Ishikawa (cell line): ENCODE measurements around the gene CEP112.

ENCODE experiments used
- CEBPB ChIP-seq: IDR thresholded peaks from 2 replicates; pipeline ENCODE4 v1.6.1; 2012
- CREB1 ChIP-seq: IDR thresholded peaks from 2 replicates; pipeline ENCODE4 v1.6.1; 2012; ENCODE audit warnings: low read depth
- EP300 ChIP-seq: IDR thresholded peaks from 2 replicates; pipeline ENCODE4 v1.6.1; 2012; ENCODE audit warnings: borderline replicate concordance
- RAD21 ChIP-seq: IDR thresholded peaks from 2 replicates; pipeline ENCODE4 v1.6.1; 2012; ENCODE audit warnings: low read depth
- TAF1 ChIP-seq: IDR thresholded peaks from 2 replicates; pipeline ENCODE4 v1.6.1; 2012; ENCODE audit warnings: low read depth, mild to moderate bottlenecking
- TEAD4 ChIP-seq: IDR thresholded peaks from 2 replicates; pipeline ENCODE4 v1.6.1; 2012

DNA sequence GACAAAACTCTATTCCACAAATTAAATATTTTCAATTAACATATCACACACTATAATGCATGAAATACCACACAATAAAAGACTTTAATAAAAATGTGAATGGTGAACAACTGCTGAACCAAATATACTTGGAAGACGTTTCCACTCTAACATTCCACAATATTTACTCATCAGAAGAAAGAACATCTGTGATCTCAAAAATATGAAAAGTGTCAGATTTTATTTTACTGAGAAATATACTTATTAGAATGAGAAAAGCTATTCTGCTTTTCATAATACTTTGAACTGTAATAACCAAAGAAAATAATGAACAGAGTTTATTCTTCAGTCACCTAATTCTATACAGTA is 448.7 kb downstream of the CEP112 start:
- TF ChIP-seq CREB1 (no peak), TEAD4 (no peak), CEBPB (no peak), EP300 (no peak), TAF1 (no peak), RAD21 (no peak)
